ENCODE data around the gene SLC16A10. TPM values are rescaled to one million over a fixed set of nuclear protein-coding genes. Genes with fewer than 3 reads are reported as not detected.
"Not testable (repeated sequence)": the region's sequence is repeated elsewhere in the genome, so short reads cannot be mapped to it uniquely, and the experiment has no call there.

Gene SLC16A10
- total RNA-seq, 4 donors from 2014 or later = under 0.01 to 3.8 (median 1.2) TPM; not detected in 1

GRCh38 chr6:111254779-111255166 lies 167.5 kb downstream of the SLC16A10 start:
- no peak for DNase-seq
- no peak overlapping the region for H3K27ac ChIP-seq
- no peaks in the 10 kb centered on the region for H3K9me3 ChIP-seq
- H3K27me3 ChIP-seq = no peaks in the 10 kb centered on the region
- no peak for TF ChIP-seq POLR2A (IDR thresholded peaks at IDR 0.05)
- no peak for TF ChIP-seq CTCF (IDR thresholded peaks at IDR 0.05)
- no peak overlapping the region for H3K4me3 ChIP-seq
- no peaks in the 10 kb centered on the region for H3K4me1 ChIP-seq
- intact Hi-C loops (cut with DNase I; ENCODE audit: low total_unique reads) = no loop called here
- H3K36me3 ChIP-seq = no peaks in the 10 kb centered on the region

DNA sequence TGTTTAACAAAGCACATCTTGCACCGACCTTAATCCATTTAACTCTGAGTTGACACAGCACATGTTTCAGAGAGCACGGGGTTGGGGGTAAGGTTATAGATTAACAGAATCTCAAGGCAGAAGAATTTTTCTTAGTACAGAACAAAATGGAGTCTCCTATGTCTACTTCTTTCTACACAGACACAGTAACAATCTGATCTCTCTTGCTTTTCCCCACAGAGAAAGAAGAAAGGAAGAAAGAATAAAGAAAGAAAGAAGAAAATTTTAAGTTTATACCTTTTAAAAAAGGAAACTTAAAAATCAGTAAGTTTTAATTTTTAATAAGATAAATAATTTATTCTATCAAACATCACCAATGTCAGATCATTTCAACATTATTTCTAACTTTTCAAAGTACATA lies 168.5 kb downstream of the SLC16A10 start:
- H3K9me3 ChIP-seq; intact Hi-C loops (cut with DNase I; ENCODE audit: low total_unique reads); H3K4me1 ChIP-seq; H3K36me3 ChIP-seq; DNase-seq; H3K27me3 ChIP-seq; H3K4me3 ChIP-seq; H3K27ac ChIP-seq: not testable (repeated sequence)

DNA sequence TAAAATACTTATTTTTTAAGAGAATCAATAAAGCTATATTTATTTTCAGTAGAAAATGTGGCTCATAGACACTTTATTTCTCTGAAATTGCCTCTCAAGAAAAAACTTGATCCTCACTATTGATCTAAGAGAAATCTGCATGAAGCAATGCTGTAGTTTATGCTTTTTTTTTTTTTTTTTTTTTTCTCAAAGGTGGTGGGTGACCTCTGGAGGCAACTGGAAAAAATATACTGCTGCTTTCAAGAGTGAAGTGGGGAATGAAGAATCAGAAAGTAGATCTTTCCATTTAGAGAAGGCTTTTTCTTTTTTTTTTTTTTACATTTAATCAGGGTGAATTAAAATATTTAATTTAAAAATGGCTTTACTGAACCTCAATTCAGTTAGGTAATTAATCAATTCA lies 169.3 kb downstream of the SLC16A10 start:
- no peaks in the 10 kb centered on the region for H3K36me3 ChIP-seq
- intact Hi-C loops (cut with DNase I; ENCODE audit: low total_unique reads) = no loop called here

GRCh38 chr6:111258010-111258409 lies 170.7 kb downstream of the SLC16A10 start:
- Histone ChIP-seq H3K4me3 (no peak overlapping the region), H3K36me3 (no peaks in the 10 kb centered on the region), H3K27ac (no peak overlapping the region), H3K4me1 (peaks cover 0 to 7% of the 10 kb centered on the region in 2 donors), H3K9me3 (no peaks in the 10 kb centered on the region), H3K27me3 (no peaks in the 10 kb centered on the region)
- no peak for DNase-seq
- no peak for TF ChIP-seq POLR2A (IDR thresholded peaks at IDR 0.05)
- no peak for TF ChIP-seq CTCF (IDR thresholded peaks at IDR 0.05)
- intact Hi-C loops (cut with DNase I; ENCODE audit: low total_unique reads) = no loop called here

More for the DNA sequence above, 169.3 kb downstream of the SLC16A10 start:
- Histone ChIP-seq H3K9me3 (no peaks in the 10 kb centered on the region), H3K4me1 (peaks cover 0 to 7% of the 10 kb centered on the region in 2 donors), H3K27me3 (no peaks in the 10 kb centered on the region), H3K27ac (no peak overlapping the region), H3K4me3 (no peak overlapping the region)
- TF ChIP-seq POLR2A (IDR thresholded peaks at IDR 0.05) = no peak
- no peak for TF ChIP-seq CTCF (IDR thresholded peaks at IDR 0.05)
- DNase-seq = no peak

GRCh38 chr6:111258615-111259088 lies 171.3 kb downstream of the SLC16A10 start:
- Histone ChIP-seq H3K4me3 (peak overlapping the region in 1 of 2 donors; percentile 57), H3K27me3 (no peaks in the 10 kb centered on the region), H3K36me3 (no peaks in the 10 kb centered on the region), H3K27ac (peak overlapping the region; percentile 64 to 83), H3K9me3 (no peaks in the 10 kb centered on the region), H3K4me1 (peaks cover 0 to 7% of the 10 kb centered on the region in 2 donors)
- DNase-seq = no peak
- intact Hi-C loops (cut with DNase I; ENCODE audit: low total_unique reads) = no loop called here
- TF ChIP-seq CTCF (IDR thresholded peaks at IDR 0.05) = no peak
- TF ChIP-seq POLR2A (IDR thresholded peaks at IDR 0.05) = no peak
